GM12801 (cell line): ENCODE data around the gene ATXN7L3.

Experiments used
- CTCF ChIP-seq: IDR thresholded peaks from one replicate; pipeline ENCODE4 v1.5.1; 2011; ENCODE audit warnings: control low read depth; ENCODE audit not compliant: insufficient read length; ENCODE audit errors: extremely low read depth

ATXN7L3 gene

GRCh38 chr17:44174427-44174826 is 25.3 kb downstream of the ATXN7L3 start:
- no peak for TF ChIP-seq CTCF

GRCh38 chr17:44171931-44172455 is 27.7 kb downstream of the ATXN7L3 start:
- no peak for TF ChIP-seq CTCF

- TF ChIP-seq CTCF, result no peak
Measured at GRCh38 chr17:44170499-44171201, 29.0 kb downstream of the ATXN7L3 start, which contains the start of gene ASB16. Gene ASB16, plus strand, starts transcription at chr17:44170704. Its CDS starts 86 bp downstream, at chr17:44170790.

GRCh38 chr17:44170135-44170498 is 29.6 kb downstream of the ATXN7L3 start:
- TF ChIP-seq CTCF, result no peak

GRCh38 chr17:44167181-44167861 is 32.4 kb downstream of the ATXN7L3 start:
- TF ChIP-seq CTCF, result no peak

GRCh38 chr17:44164476-44164875 is 35.2 kb downstream of the ATXN7L3 start:
- TF ChIP-seq CTCF, result no peak

- TF ChIP-seq CTCF, result no peak
Measured at GRCh38 chr17:44159519-44160210, 40.0 kb downstream of the ATXN7L3 start.
